ENCODE results near the gene MCHR1. TPM values are rescaled to one million over a fixed set of nuclear protein-coding genes. Genes with fewer than 3 reads are reported as not detected.

Gene MCHR1
- total and polyA plus RNA-seq, 9 of the 15 experiments (the other 6 are each of a cell fraction or from before 2014, with no cell fraction given), result 0.03 to 0.50 TPM; not detected in 7

DNA sequence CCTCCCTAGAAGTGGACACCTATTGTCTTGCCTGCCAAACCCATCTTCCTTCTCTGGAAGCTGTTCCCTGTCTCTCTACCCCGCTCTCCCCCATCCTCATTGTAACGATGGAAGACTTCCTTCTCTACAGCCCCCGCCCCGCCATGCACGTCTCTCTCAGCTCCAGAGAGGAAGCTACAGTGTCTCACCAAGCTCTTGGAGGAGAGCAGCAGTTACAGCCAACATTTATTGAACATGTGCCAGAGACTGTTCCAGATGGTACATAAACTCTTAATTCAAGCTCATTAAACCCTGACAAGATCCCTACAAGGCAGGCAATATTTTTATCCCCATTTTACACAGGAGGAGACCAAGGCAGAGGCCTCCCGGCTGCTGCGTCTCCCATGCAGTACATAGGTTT lies 15.1 kb downstream of the MCHR1 start:
- H2AFZ ChIP-seq (ENCODE audit: low read depth, low read length), result no peak overlapping the region
- H3K36me3 ChIP-seq (ENCODE audit: control insufficient read depth, insufficient read depth, low read length), result no peaks in the 10 kb centered on the region
- H3K4me3 ChIP-seq, result no peak overlapping the region
- H3K9me1 ChIP-seq (ENCODE audit: control insufficient read depth, insufficient read depth, low read length), result no peaks in the 10 kb centered on the region
- H3K9ac ChIP-seq (ENCODE audit: insufficient read depth in 1 of 2, low read depth in 2 of 2, low read length in 2 of 2), result no peak overlapping the region
- no peak overlapping the region for H3K27ac ChIP-seq (ENCODE audit: extremely low read depth, low read depth, low read length)
- 22% methylated on average over 7 of the region's 7 CpGs for WGBS (ENCODE audit: insufficient coverage, low coverage, missing lambda C conversion rate)
- FAIRE-seq, result no peak
- ChIA-PET POLR2A (interaction anchor here (0.7 kb wide), 1 partner anchor 8 kb away, joined by 3 read pairs; no protein-coding TSS in a partner anchor), CTCF (ENCODE audit: low intra/inter-chr PET ratio) (no interaction called here)
- DNase-seq (ENCODE audit: extremely low read depth in 1 of 4, low spot score in 3 of 4), result no peak
- ATAC-seq, result no peak
- no peak overlapping the region for H3K4me2 ChIP-seq (ENCODE audit: insufficient read depth, low read length)
- peaks cover 11 to 21% of the 10 kb centered on the region in 2 experiments; a peak in 3 of 5 replicates for H3K27me3 ChIP-seq (ENCODE audit: control insufficient read depth in 2 of 2, insufficient read depth in 2 of 2, low read length in 2 of 2)
- in situ Hi-C loops (cut with MboI), result no loop called here
- H3K4me1 ChIP-seq (replicated peaks in 1 of 2; ENCODE audit: control insufficient read depth in 2 of 2, insufficient read depth in 2 of 2, low read length in 2 of 2), result no peaks in the 10 kb centered on the region
- no peaks in the 10 kb centered on the region for H3K9me3 ChIP-seq (replicated peaks; ENCODE audit: control insufficient read depth, insufficient read depth, low read depth, low read length)
- BruUV-seq (replicated peaks), result no TSS peak
- H3K79me2 ChIP-seq (ENCODE audit: control insufficient read depth, insufficient read depth, low read length), result no peaks in the 10 kb centered on the region
- H4K20me1 ChIP-seq (replicated peaks; ENCODE audit: control insufficient read depth, insufficient read depth, low read length), result no peaks in the 10 kb centered on the region
- intact Hi-C loops (cut with micrococcal nuclease), result no loop called here
- no peak for TF ChIP-seq HMGN3 (IDR thresholded peaks at IDR 0.05; ENCODE audit: borderline replicate concordance, extremely low read depth, insufficient read length, low read depth, low read length)
- TF ChIP-seq, protein P1, sequence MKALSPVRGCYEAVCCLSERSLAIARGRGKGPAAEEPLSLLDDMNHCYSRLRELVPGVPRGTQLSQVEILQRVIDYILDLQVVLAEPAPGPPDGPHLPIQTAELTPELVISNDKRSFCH (CRISPR knock-in tag; IDR thresholded peaks at IDR 0.05), result no peak
- TF ChIP-seq, protein P1 (tag; IDR thresholded peaks at IDR 0.05), result no peak
- no peak for TF ChIP-seq PTTG1 (tag; IDR thresholded peaks at IDR 0.05; ENCODE audit: low read depth)
- no peak for TF ChIP-seq RFX5 (IDR thresholded peaks at IDR 0.05; ENCODE audit: low read depth, low read length)
- no peak for TF ChIP-seq EP300 (IDR thresholded peaks at IDR 0.05; ENCODE audit: low read length)
- TF ChIP-seq, protein P2, sequence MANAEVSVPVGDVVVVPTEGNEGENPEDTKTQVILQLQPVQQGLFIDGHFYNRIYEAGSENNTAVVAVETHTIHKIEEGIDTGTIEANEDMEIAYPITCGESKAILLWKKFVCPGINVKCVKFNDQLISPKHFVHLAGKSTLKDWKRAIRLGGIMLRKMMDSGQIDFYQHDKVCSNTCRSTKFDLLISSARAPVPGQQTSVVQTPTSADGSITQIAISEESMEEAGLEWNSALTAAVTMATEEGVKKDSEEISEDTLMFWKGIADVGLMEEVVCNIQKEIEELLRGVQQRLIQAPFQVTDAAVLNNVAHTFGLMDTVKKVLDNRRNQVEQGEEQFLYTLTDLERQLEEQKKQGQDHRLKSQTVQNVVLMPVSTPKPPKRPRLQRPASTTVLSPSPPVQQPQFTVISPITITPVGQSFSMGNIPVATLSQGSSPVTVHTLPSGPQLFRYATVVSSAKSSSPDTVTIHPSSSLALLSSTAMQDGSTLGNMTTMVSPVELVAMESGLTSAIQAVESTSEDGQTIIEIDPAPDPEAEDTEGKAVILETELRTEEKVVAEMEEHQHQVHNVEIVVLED (CRISPR knock-in tag; IDR thresholded peaks at IDR 0.05), result no peak
- no peak for TF ChIP-seq TBL1XR1 (IDR thresholded peaks at IDR 0.05; ENCODE audit: low read length in 2 of 2)
- no peak for TF ChIP-seq ZEB2 (IDR thresholded peaks at IDR 0.05)
- no peak for TF ChIP-seq XRCC5 (IDR thresholded peaks at IDR 0.05; ENCODE audit: low read depth, low read length)
- TF ChIP-seq, protein P3, sequence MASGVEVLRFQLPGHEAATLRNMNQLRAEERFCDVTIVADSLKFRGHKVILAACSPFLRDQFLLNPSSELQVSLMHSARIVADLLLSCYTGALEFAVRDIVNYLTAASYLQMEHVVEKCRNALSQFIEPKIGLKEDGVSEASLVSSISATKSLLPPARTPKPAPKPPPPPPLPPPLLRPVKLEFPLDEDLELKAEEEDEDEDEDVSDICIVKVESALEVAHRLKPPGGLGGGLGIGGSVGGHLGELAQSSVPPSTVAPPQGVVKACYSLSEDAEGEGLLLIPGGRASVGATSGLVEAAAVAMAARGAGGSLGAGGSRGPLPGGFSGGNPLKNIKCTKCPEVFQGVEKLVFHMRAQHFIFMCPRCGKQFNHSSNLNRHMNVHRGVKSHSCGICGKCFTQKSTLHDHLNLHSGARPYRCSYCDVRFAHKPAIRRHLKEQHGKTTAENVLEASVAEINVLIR (CRISPR knock-in tag; IDR thresholded peaks at IDR 0.05), result no peak
- TF ChIP-seq ZBTB8A (IDR thresholded peaks at IDR 0.05; ENCODE audit: partially characterized antibody), result no peak
- no peak for TF ChIP-seq ZNF785 (CRISPR knock-in tag; IDR thresholded peaks at IDR 0.05)
- TF ChIP-seq, protein P4, sequence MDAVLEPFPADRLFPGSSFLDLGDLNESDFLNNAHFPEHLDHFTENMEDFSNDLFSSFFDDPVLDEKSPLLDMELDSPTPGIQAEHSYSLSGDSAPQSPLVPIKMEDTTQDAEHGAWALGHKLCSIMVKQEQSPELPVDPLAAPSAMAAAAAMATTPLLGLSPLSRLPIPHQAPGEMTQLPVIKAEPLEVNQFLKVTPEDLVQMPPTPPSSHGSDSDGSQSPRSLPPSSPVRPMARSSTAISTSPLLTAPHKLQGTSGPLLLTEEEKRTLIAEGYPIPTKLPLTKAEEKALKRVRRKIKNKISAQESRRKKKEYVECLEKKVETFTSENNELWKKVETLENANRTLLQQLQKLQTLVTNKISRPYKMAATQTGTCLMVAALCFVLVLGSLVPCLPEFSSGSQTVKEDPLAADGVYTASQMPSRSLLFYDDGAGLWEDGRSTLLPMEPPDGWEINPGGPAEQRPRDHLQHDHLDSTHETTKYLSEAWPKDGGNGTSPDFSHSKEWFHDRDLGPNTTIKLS (IDR thresholded peaks at IDR 0.05; ENCODE audit: borderline replicate concordance, low read depth), result no peak

Measured in K562 (cell line).